ENCODE data around the gene SHC4. TPM values are rescaled to one million over a fixed set of nuclear protein-coding genes. Genes with fewer than 3 reads are reported as not detected.

Gene SHC4
- total and polyA plus RNA-seq, 9 of the 15 experiments (the other 6 are each of a cell fraction or from before 2014, with no cell fraction given): 0.43 to 1.2 (median 0.67) TPM

DNA sequence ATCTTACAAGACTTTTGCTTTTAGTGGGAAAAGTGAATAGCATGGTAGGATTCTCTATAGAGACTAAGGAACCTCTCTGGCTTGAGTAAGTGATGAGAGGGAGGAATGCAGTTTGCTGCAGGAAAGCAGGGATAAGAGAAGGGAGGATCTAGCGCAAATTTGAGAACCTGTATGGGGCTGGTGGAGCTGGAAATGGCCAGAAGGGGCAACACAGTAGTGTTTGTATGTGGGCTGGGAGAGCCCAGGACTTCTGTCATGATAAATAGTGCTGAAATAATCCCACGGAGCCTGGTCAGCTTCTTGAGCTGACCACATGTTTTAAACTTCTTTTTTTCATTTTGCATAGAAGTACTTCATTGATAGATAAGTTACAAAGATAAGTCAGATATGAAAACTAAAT, 11.2 kb upstream of the SHC4 start (continued):
- TF ChIP-seq RAD21 (CRISPR knock-in tag; conservative IDR thresholded peaks at IDR 0.05 in 1 of 2, IDR thresholded peaks at IDR 0.05 in 1 of 2): 0 out of 4 replicates have a peak, but pooled peaks have one; percentile 6 to 11

DNA sequence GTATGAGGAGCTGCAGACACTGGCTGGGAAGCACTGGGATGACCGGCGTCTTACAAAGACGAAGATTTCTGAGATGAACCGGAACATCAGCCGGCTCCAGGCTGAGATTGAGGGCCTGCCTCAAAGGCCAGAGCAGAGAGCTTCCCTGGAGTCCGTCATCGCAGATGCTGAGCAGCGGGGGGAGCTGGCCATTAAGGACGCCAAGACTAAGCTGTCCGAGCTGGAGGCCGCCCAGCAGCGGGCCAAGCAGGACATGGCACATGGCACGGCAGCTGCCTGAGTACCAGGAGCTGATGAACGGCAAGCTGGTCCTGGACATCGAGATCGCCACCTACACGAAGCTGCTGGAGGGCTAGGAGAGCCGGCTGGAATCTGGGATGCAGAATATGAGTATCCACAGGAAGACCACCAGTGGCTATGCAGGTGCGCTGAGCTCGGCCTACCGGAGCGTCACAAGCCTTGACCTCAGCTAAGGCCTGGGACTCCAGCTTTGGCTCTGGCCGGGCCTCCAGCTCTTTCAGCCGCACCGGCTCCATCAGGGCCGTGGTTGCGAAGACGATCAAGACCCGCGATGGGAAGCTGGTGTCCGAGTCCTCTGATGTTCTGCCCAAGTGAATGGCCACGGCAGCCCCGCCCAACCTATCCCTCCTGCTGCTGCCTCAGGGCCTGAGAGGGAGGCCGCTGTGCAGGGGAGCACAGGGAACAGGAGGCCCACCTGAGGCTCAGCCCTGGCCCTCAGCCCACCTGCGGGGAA, 9.2 kb upstream of the SHC4 start:
- no peak for FAIRE-seq
- TF ChIP-seq, protein P1, sequence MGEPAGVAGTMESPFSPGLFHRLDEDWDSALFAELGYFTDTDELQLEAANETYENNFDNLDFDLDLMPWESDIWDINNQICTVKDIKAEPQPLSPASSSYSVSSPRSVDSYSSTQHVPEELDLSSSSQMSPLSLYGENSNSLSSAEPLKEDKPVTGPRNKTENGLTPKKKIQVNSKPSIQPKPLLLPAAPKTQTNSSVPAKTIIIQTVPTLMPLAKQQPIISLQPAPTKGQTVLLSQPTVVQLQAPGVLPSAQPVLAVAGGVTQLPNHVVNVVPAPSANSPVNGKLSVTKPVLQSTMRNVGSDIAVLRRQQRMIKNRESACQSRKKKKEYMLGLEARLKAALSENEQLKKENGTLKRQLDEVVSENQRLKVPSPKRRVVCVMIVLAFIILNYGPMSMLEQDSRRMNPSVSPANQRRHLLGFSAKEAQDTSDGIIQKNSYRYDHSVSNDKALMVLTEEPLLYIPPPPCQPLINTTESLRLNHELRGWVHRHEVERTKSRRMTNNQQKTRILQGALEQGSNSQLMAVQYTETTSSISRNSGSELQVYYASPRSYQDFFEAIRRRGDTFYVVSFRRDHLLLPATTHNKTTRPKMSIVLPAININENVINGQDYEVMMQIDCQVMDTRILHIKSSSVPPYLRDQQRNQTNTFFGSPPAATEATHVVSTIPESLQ (CRISPR knock-in tag; IDR thresholded peaks at IDR 0.05): no peak
- TF ChIP-seq, protein P2, sequence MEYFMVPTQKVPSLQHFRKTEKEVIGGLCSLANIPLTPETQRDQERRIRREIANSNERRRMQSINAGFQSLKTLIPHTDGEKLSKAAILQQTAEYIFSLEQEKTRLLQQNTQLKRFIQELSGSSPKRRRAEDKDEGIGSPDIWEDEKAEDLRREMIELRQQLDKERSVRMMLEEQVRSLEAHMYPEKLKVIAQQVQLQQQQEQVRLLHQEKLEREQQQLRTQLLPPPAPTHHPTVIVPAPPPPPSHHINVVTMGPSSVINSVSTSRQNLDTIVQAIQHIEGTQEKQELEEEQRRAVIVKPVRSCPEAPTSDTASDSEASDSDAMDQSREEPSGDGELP (CRISPR knock-in tag; IDR thresholded peaks at IDR 0.05; ENCODE audit: borderline replicate concordance): no peak
- TF ChIP-seq PTBP1 (IDR thresholded peaks at IDR 0.05; ENCODE audit: low read depth, low read length): no peak
- no peak for TF ChIP-seq HDAC3 (IDR thresholded peaks at IDR 0.05; ENCODE audit: borderline replicate concordance, partially characterized antibody)
- TF ChIP-seq CBX8 (IDR thresholded peaks at IDR 0.05; ENCODE audit: borderline replicate concordance, extremely low read depth, low read depth, low read length, poor library complexity, severe bottlenecking): no peak
- no peak for TF ChIP-seq HDAC2 (IDR thresholded peaks at IDR 0.05)
- no peak for TF ChIP-seq GABPA (tag; conservative IDR thresholded peaks at IDR 0.05; ENCODE audit: low read depth)
- TF ChIP-seq NFRKB (IDR thresholded peaks at IDR 0.05; ENCODE audit: low read depth): no peak
- no peak for TF ChIP-seq ETV1 (tag; conservative IDR thresholded peaks at IDR 0.05; ENCODE audit: low read depth)
- TF ChIP-seq ETS2 (tag; IDR thresholded peaks at IDR 0.05; ENCODE audit: borderline replicate concordance, poor library complexity, severe bottlenecking): no peak
- TF ChIP-seq ZFP1 (CRISPR knock-in tag; IDR thresholded peaks at IDR 0.05): no peak
- TF ChIP-seq ATF1 (CRISPR knock-in tag; IDR thresholded peaks at IDR 0.05): no peak
- no peak for TF ChIP-seq ATF1 (tag; IDR thresholded peaks at IDR 0.05)
- no peak overlapping the region for H3K9ac ChIP-seq (ENCODE audit: insufficient read depth in 1 of 2, low read depth in 2 of 2, low read length in 2 of 2)

More for the DNA sequence above, 9.2 kb upstream of the SHC4 start:
- CTCF ChIA-PET (ENCODE audit: low intra/inter-chr PET ratio): no interaction called here
- BruUV-seq (replicated peaks): no TSS peak
- no peak for ATAC-seq
- POLR2A ChIA-PET: no interaction called here
- H3K27me3 ChIP-seq (ENCODE audit: control insufficient read depth in 2 of 2, insufficient read depth in 2 of 2, low read length in 2 of 2): no peaks in the 10 kb centered on the region
- H3K9me3 ChIP-seq (replicated peaks; ENCODE audit: control insufficient read depth, insufficient read depth, low read depth, low read length): no peaks in the 10 kb centered on the region
- H3K79me2 ChIP-seq (ENCODE audit: control insufficient read depth, insufficient read depth, low read length): no peaks in the 10 kb centered on the region
- in situ Hi-C loops (cut with MboI) (no loop called here), intact Hi-C loops (cut with micrococcal nuclease) (no loop called here)
- no peaks in the 10 kb centered on the region for H4K20me1 ChIP-seq (replicated peaks; ENCODE audit: control insufficient read depth, insufficient read depth, low read length)
- 58% methylated on average over 30 of the region's 35 CpGs for WGBS (ENCODE audit: insufficient coverage, low coverage, missing lambda C conversion rate)
- H3K27ac ChIP-seq (ENCODE audit: extremely low read depth, low read depth, low read length): no peak overlapping the region
- H3K4me2 ChIP-seq (ENCODE audit: insufficient read depth, low read length): no peak overlapping the region; the same call in 1 of the 2 replicates
- H3K4me3 ChIP-seq: no peak overlapping the region
- DNase-seq (ENCODE audit: extremely low read depth in 1 of 4, low spot score in 3 of 4): no peak
- H2AFZ ChIP-seq (ENCODE audit: low read depth, low read length): 0 out of 2 replicates have a peak overlapping the region, but pooled peaks have one; percentile 26
- no peaks in the 10 kb centered on the region for H3K36me3 ChIP-seq (ENCODE audit: control insufficient read depth, insufficient read depth, low read length)
- H3K9me1 ChIP-seq (ENCODE audit: control insufficient read depth, insufficient read depth, low read length): no peaks in the 10 kb centered on the region
- peaks cover 10 to 18% of the 10 kb centered on the region in 2 experiments; a peak in 3 of 5 replicates for H3K4me1 ChIP-seq (replicated peaks in 1 of 2; ENCODE audit: control insufficient read depth in 2 of 2, insufficient read depth in 2 of 2, low read length in 2 of 2)

Measured in K562 (cell line).